Measurements from ENCODE around the gene SCYL2.

SCYL2 gene

GRCh38 chr12:100360450-100360849 is 93.5 kb downstream of the SCYL2 start:
- no peak for DNase-seq (ENCODE audit: low read depth)
- H3K4me3 ChIP-seq (ENCODE audit: control insufficient read depth, low read depth, low read length), result no peak overlapping the region
- no peak for TF ChIP-seq CTCF (conservative IDR thresholded peaks at IDR 0.05; ENCODE audit: control insufficient read depth, insufficient read depth, low read depth, low read length)

- TF ChIP-seq CTCF (conservative IDR thresholded peaks at IDR 0.05; ENCODE audit: control insufficient read depth, insufficient read depth, low read depth, low read length), result no peak
- no peak overlapping the region for H3K4me3 ChIP-seq (ENCODE audit: control insufficient read depth, low read depth, low read length)
- no peak for DNase-seq (ENCODE audit: low read depth)
These were observed 97.3 kb downstream of the SCYL2 start for GRCh38 chr12:100364324-100364723.

- H3K4me3 ChIP-seq (ENCODE audit: control insufficient read depth, low read depth, low read length), result no peak overlapping the region
- DNase-seq (ENCODE audit: low read depth), result no peak
- no peak for TF ChIP-seq CTCF (conservative IDR thresholded peaks at IDR 0.05; ENCODE audit: control insufficient read depth, insufficient read depth, low read depth, low read length)
These were observed 98.4 kb downstream of the SCYL2 start for GRCh38 chr12:100365411-100365810.

GRCh38 chr12:100368066-100368465 is 101.1 kb downstream of the SCYL2 start:
- TF ChIP-seq CTCF (conservative IDR thresholded peaks at IDR 0.05; ENCODE audit: control insufficient read depth, insufficient read depth, low read depth, low read length), result no peak
- no peak overlapping the region for H3K4me3 ChIP-seq (ENCODE audit: control insufficient read depth, low read depth, low read length)
- no peak for DNase-seq (ENCODE audit: low read depth)

- TF ChIP-seq CTCF (conservative IDR thresholded peaks at IDR 0.05; ENCODE audit: control insufficient read depth, insufficient read depth, low read depth, low read length), result no peak
- H3K4me3 ChIP-seq (ENCODE audit: control insufficient read depth, low read depth, low read length), result no peak overlapping the region
- no peak for DNase-seq (ENCODE audit: low read depth)
These were observed 104.2 kb downstream of the SCYL2 start for GRCh38 chr12:100371146-100371545.

- TF ChIP-seq CTCF (conservative IDR thresholded peaks at IDR 0.05; ENCODE audit: control insufficient read depth, insufficient read depth, low read depth, low read length), result no peak
These were observed 106.1 kb downstream of the SCYL2 start for GRCh38 chr12:100372853-100373640.

More at GRCh38 chr12:100372853-100373640, 106.1 kb downstream of the SCYL2 start:
- DNase-seq (ENCODE audit: low read depth), result no peak
- no peak overlapping the region for H3K4me3 ChIP-seq (ENCODE audit: control insufficient read depth, low read depth, low read length)
